NCI-H526 (cell line): ENCODE data around the gene ACACB.
A peak's percentile ranks its signal among the peaks of the same experiment; 100 is the strongest.

Experiments
- DNase-seq, 2 experiments: peaks; one replicate each; lab custom pipeline; 2025; lab: John Stamatoyannopoulos, UW

The ACACB gene

GRCh38 chr12:109115758-109116610, at the start of gene ACACB:
TSS of gene ACACB (plus strand) at chr12:109116587. CDS start at chr12:109139406, 22,819 bp downstream.
- DNase-seq: no peak

GRCh38 chr12:109069307-109070271, 46.8 kb upstream of the ACACB start:
- peak; percentile 2 to 14 for DNase-seq

GRCh38 chr12:109074866-109075265, 41.5 kb upstream of the ACACB start:
- DNase-seq: no peak

- DNase-seq: no peak
Observed at GRCh38 chr12:109082751-109083150, 33.6 kb upstream of the ACACB start.

- no peak for DNase-seq
Observed at GRCh38 chr12:109084425-109084824, 32.0 kb upstream of the ACACB start.

GRCh38 chr12:109085590-109085989, 30.8 kb upstream of the ACACB start:
- no peak for DNase-seq

- DNase-seq: no peak
Observed at GRCh38 chr12:109087250-109087649, 29.1 kb upstream of the ACACB start.

- no peak for DNase-seq
Observed at GRCh38 chr12:109088818-109089217, 27.6 kb upstream of the ACACB start.

GRCh38 chr12:109089683-109090082, 26.7 kb upstream of the ACACB start:
- no peak for DNase-seq

GRCh38 chr12:109092497-109093021, 23.8 kb upstream of the ACACB start:
- DNase-seq: no peak

GRCh38 chr12:109093022-109093918, 23.1 kb upstream of the ACACB start, which contains the start of gene ALKBH2:
TSS of gene ALKBH2 (minus strand) at chr12:109093472. CDS start at chr12:109092786, 686 bp downstream.
- DNase-seq: peak; percentile 87 to 95

- DNase-seq: no peak
Observed at GRCh38 chr12:109097140-109097434, 19.3 kb upstream of the ACACB start.

- peak; percentile 87 to 98 for DNase-seq
Observed at GRCh38 chr12:109097435-109098182, 18.8 kb upstream of the ACACB start, which contains the start of gene UNG. TSS of gene UNG (plus strand) at chr12:109097597. CDS start at chr12:109097680, 83 bp downstream.

- peak; percentile 43 to 69 for DNase-seq
Observed at GRCh38 chr12:109098183-109098604, 18.2 kb upstream of the ACACB start.

- no peak for DNase-seq
Observed at GRCh38 chr12:109098651-109099050, 17.7 kb upstream of the ACACB start.

GRCh38 chr12:109099431-109100020, 16.9 kb upstream of the ACACB start:
- no peak for DNase-seq

- no peak for DNase-seq
Observed at GRCh38 chr12:109100741-109101140, 15.6 kb upstream of the ACACB start.

GRCh38 chr12:109102491-109102890, 13.9 kb upstream of the ACACB start:
- DNase-seq: no peak

- no peak for DNase-seq
Observed at GRCh38 chr12:109105176-109105575, 11.2 kb upstream of the ACACB start.

- DNase-seq: no peak
Observed at GRCh38 chr12:109109746-109110350, 6.5 kb upstream of the ACACB start.
